Measurements from ENCODE around the gene HERC2. TPM values are rescaled to one million over a fixed set of nuclear protein-coding genes. Genes with fewer than 3 reads are reported as not detected.

HERC2 gene
- total RNA-seq, 1 donor from 2014 or later = 42.7 TPM

DNA sequence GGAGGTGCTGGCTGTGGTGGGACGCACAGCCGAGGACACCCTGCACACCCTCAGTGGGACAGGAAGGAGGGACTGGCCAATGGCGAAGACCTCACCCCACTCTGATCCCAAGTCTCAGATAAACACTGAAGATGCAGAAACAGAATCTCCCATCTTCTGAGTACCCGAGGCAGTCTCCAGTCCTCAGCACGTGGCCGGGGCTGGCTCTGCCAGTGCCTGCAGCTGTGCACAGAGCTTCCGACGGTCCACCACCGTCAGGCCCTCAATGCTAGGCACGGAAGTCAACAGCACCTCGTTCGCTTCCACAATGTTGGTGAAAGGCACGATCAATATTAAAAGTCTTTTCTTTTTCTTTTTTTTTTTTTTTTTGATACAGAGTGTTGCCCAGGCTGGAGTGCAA lies 206.1 kb downstream of the HERC2 start:
- peaks cover 63 to 91% of the 10 kb centered on the region in 2 donors for H3K36me3 ChIP-seq
- H3K27ac ChIP-seq = no peak overlapping the region
- no peak overlapping the region for H3K4me3 ChIP-seq
- H3K4me1 ChIP-seq = no peaks in the 10 kb centered on the region
- no peaks in the 10 kb centered on the region for H3K9me3 ChIP-seq
- intact Hi-C loops (cut with DNase I) = no loop called here
- DNase-seq (ENCODE audit: low spot score in 2 of 2) = peak in 1 of 2 donors; percentile 25
- TF ChIP-seq, protein P1, sequence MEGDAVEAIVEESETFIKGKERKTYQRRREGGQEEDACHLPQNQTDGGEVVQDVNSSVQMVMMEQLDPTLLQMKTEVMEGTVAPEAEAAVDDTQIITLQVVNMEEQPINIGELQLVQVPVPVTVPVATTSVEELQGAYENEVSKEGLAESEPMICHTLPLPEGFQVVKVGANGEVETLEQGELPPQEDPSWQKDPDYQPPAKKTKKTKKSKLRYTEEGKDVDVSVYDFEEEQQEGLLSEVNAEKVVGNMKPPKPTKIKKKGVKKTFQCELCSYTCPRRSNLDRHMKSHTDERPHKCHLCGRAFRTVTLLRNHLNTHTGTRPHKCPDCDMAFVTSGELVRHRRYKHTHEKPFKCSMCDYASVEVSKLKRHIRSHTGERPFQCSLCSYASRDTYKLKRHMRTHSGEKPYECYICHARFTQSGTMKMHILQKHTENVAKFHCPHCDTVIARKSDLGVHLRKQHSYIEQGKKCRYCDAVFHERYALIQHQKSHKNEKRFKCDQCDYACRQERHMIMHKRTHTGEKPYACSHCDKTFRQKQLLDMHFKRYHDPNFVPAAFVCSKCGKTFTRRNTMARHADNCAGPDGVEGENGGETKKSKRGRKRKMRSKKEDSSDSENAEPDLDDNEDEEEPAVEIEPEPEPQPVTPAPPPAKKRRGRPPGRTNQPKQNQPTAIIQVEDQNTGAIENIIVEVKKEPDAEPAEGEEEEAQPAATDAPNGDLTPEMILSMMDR (IDR thresholded peaks at IDR 0.05) = no peak
- no peaks in the 10 kb centered on the region for H3K27me3 ChIP-seq

DNA sequence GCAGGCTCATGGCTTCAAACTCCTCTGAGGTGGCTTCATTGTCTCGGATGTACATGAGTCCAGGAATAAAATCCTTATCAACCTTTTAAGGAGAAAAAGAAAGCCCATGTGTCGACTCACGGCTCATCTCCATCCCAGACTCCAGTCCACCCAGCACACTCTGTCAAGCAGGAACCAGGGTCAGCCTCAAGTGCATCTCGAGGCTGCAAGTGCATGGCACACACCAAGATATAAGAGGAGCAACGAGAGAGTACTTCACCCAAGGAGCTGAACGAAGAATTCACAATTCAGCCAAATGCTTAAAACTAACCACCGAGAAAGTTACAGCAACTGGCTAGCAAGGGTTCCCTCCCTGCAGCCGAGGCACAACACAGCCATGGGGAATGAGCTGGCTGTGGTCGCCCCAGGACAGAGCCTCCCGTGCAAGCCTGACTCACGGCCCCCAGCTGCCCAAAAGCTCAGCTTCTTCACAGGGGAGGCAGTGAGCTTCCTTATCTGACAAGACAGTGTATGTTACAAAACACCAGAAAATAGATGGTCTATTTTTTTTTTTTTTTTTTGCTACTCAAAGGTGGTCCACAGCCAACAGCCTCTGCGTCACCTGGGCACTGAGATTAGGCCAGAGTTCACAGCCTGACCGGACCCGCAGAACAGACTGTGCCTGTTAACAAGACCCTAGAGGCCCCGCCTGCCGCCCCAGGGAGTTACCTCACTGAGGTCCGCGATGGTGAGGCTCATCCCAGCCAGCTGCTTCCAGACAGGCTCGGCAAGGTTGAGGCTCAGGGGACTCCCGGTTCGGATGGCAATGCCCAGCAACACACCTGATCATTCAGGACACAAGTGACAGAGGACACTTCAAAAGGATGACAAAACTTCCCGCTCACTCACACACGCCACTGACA lies 207.0 kb downstream of the HERC2 start:
- Histone ChIP-seq H3K27ac (no peak overlapping the region), H3K27me3 (no peaks in the 10 kb centered on the region), H3K36me3 (peaks cover 55 to 82% of the 10 kb centered on the region in 2 donors), H3K4me3 (no peak overlapping the region), H3K9me3 (no peaks in the 10 kb centered on the region), H3K4me1 (peaks cover 0 to 2% of the 10 kb centered on the region in 2 donors)
- TF ChIP-seq, protein P1 (IDR thresholded peaks at IDR 0.05) = no peak
- DNase-seq (ENCODE audit: low spot score in 2 of 2) = peak in 1 of 2 donors; percentile 54
- intact Hi-C loops (cut with DNase I) = no loop called here

DNA sequence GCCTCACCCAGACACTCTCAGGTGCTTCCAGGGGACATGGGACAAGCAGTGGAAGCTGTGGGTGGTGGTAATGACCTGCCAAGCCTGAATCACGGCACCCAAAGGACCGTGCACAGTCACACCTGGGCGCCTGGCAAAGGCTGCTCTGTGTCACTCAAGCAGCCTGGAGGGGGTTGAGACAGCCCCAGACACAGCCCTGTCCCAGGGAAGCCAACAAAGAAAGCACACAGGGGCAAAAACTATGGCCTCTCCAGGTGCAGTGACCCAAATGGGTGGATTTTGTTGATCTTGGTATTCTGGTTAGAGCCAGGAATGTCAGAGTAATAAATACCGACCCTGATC lies 207.9 kb downstream of the HERC2 start:
- intact Hi-C loops (cut with DNase I) = no loop called here
- TF ChIP-seq, protein P1 (IDR thresholded peaks at IDR 0.05) = no peak
- Histone ChIP-seq H3K4me1 (peaks cover under 1 to 11% of the 10 kb centered on the region in 2 donors), H3K27ac (no peak overlapping the region), H3K36me3 (peaks cover 51 to 74% of the 10 kb centered on the region in 2 donors), H3K4me3 (no peak overlapping the region), H3K9me3 (no peaks in the 10 kb centered on the region), H3K27me3 (no peaks in the 10 kb centered on the region)
- DNase-seq (ENCODE audit: low spot score in 2 of 2) = no peak

DNA sequence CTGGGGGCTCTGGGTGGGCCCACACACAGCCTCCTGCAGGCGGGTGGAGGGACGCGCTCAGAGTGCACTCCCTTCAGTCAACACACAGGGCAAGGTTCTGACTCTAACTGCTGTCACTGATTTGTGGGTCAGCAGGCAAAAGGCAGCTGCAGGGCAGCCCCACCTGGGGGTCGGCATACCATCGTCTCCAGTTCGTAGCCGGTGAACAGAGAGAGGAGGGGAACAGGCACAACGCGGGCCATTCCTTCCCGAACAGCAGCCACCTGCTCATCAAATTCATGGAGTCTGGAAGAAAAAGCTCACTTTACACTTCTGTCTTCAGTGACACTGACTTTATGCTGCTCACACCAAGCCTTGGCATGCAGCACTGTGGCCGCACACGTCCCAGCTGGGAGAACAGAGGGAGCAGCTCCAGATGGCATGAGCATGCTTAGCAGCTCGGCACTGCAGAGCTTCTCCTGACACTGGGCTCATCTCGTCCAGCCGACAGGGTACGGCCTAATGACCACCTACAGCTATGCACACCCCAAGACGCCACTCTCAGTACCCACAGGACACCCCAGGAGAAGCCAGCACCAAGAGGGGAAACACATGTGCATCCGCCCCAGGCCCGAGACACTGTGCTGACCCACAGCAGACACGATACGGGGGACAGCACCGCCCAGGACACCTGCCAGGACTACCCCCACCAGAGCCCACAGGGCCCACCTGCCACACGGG lies 208.4 kb downstream of the HERC2 start:
- Histone ChIP-seq H3K4me3 (no peak overlapping the region), H3K36me3 (peaks cover 51 to 70% of the 10 kb centered on the region in 2 donors), H3K27ac (no peak overlapping the region), H3K4me1 (peaks cover 3 to 12% of the 10 kb centered on the region in 2 donors), H3K27me3 (no peaks in the 10 kb centered on the region), H3K9me3 (no peaks in the 10 kb centered on the region)
- TF ChIP-seq, protein P1 (IDR thresholded peaks at IDR 0.05) = no peak
- peak in 1 of 2 donors; percentile 56 for DNase-seq (ENCODE audit: low spot score in 2 of 2)
- intact Hi-C loops (cut with DNase I) = no loop called here

DNA sequence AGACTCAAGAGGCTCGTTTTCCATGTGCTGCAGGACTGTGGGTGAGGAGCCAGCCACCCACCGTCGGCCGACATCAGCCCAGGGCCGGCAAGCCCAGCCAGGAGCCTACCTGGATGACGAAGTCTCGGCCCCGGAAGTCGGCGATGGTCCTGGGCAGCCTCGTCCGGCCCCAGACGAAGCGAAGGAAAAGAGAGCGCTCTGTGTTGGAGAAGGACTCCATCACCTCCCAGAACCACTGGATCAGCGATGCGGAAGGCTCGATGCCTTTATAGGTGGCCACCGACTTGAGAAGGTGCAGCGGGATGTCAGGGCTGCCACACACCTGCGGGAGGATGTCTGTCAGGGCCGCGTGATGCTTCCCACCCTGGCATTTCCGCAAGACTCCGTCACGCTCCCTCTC lies 209.0 kb downstream of the HERC2 start:
- Histone ChIP-seq H3K4me1 (peaks cover 3 to 14% of the 10 kb centered on the region in 2 donors), H3K9me3 (no peaks in the 10 kb centered on the region), H3K4me3 (no peak overlapping the region), H3K27ac (no peak overlapping the region), H3K36me3 (peaks cover 48 to 64% of the 10 kb centered on the region in 2 donors), H3K27me3 (no peaks in the 10 kb centered on the region)
- TF ChIP-seq, protein P1 (IDR thresholded peaks at IDR 0.05) = no peak
- intact Hi-C loops (cut with DNase I) = no loop called here
- DNase-seq (ENCODE audit: low spot score in 2 of 2) = peak in 1 of 2 donors; percentile 52
